Activated B cell treated with CpG ODN at 0.5 μM for 24 hours (primary cell): ENCODE measurements around the gene ANXA4. TPM values are rescaled to one million over a fixed set of nuclear protein-coding genes. Genes with fewer than 3 reads are reported as not detected.

Experiments used
- ATAC-seq: fragments of 200-7000 bp; cut with Tn5 transposase; one replicate; pipeline ENCODE4 v1.10.0; 2021; ENCODE audit warnings: low read depth, mild to moderate bottlenecking, moderate library complexity
- CTCF ChIA-PET: fragments of 350-600 bp; sonication (Branson Sonifier 250); formaldehyde crosslinking; loops from one replicate; lab custom pipeline; 2021; ENCODE audit warnings: antibody characterized with exemption; lab: Charles Lee
- POLR2A ChIA-PET: fragments of 350-600 bp; sonication (Branson Sonifier 250); formaldehyde crosslinking; loops from one replicate; lab custom pipeline; 2021; ENCODE audit warnings: antibody characterized with exemption; lab: Charles Lee
- DNase-seq: peaks from one replicate; pipeline ENCODE4 v3.0.0; 2022
- H3K27ac Mint-ChIP-seq: one replicate; pipeline ENCODE4 v1.8.0; 2020; ENCODE audit warnings: mixed read lengths
- H3K27me3 Mint-ChIP-seq: one replicate; pipeline ENCODE4 v1.8.0; 2021; ENCODE audit warnings: mixed read lengths
- H3K36me3 Mint-ChIP-seq: one replicate; pipeline ENCODE4 v1.8.0; 2021; ENCODE audit warnings: low read depth, mixed read lengths
- H3K4me1 Mint-ChIP-seq: one replicate; pipeline ENCODE4 v1.8.0; 2021; ENCODE audit warnings: mixed read lengths
- H3K4me3 Mint-ChIP-seq: one replicate; pipeline ENCODE4 v1.8.0; 2020; ENCODE audit warnings: mild to moderate bottlenecking, mixed read lengths
- H3K9me3 Mint-ChIP-seq: one replicate; pipeline ENCODE4 v1.8.0; 2020; ENCODE audit warnings: mixed read lengths
- CTCF ChIP-seq: fragments of 200-600 bp; IDR thresholded peaks from one replicate; pipeline ENCODE4 v1.8.0; 2022; ENCODE audit warnings: antibody characterized with exemption, mild to moderate bottlenecking
- intact Hi-C: fragments of 100-400 bp; cut with micrococcal nuclease; formaldehyde crosslinking; loops from one replicate; pipeline ENCODE4 v1.15.1; 2024
- total RNA-seq: library from RNA; stranded (reverse); gene quantifications from 2 replicates; pipeline ENCODE4 v1.2.3, GENCODE V29; 2022

ANXA4 gene
- total RNA-seq, 1 donor from 2014 or later, result 32.0 TPM

GRCh38 chr2:69740502-69740951 lies 1.4 kb upstream of the ANXA4 start:
- H3K4me3 Mint-ChIP-seq, result no peak overlapping the region
- H3K4me1 Mint-ChIP-seq, result peaks cover 39% of the 10 kb centered on the region
- no peaks in the 10 kb centered on the region for H3K9me3 Mint-ChIP-seq
- ATAC-seq (no peak), DNase-seq (no peak)
- H3K27ac Mint-ChIP-seq, result no peak overlapping the region
- peaks cover 4% of the 10 kb centered on the region for H3K36me3 Mint-ChIP-seq
- intact Hi-C loops, result loop anchor here (2.0 kb wide), 3 partner anchors 16 to 62 kb away; no protein-coding TSS in a partner anchor
- TF ChIP-seq CTCF, result no peak
- no peaks in the 10 kb centered on the region for H3K27me3 Mint-ChIP-seq
- CTCF ChIA-PET, result interaction anchor here (0.7 to 5.4 kb wide), 3 partner anchors 15 to 77 kb away, joined by 3 to 38 read pairs (median 21); no protein-coding TSS in a partner anchor
- POLR2A ChIA-PET, result interaction anchor here (0.7 to 1.7 kb wide), 10 partner anchors 15 to 450 kb away, joined by 3 to 16 read pairs (median 6); partner anchors contain the start of gene MXD1

GRCh38 chr2:69741229-69741574 lies 732 bp upstream of the ANXA4 start:
- Mint-ChIP-seq H3K4me1 (peaks cover 36% of the 10 kb centered on the region), H3K27me3 (no peaks in the 10 kb centered on the region), H3K36me3 (peaks cover 4% of the 10 kb centered on the region), H3K27ac (peak overlapping the region; percentile 89), H3K9me3 (no peaks in the 10 kb centered on the region), H3K4me3 (peak overlapping the region; percentile 95)
- ChIA-PET POLR2A (interaction anchor here (0.6 to 2.0 kb wide), 13 partner anchors 8 to 449 kb away, joined by 3 to 16 read pairs (median 5); partner anchors contain the start of gene MXD1), CTCF (interaction anchor here (0.7 to 5.4 kb wide), 4 partner anchors 16 to 76 kb away, joined by 3 to 38 read pairs (median 12); no protein-coding TSS in a partner anchor)
- intact Hi-C loops, result loop anchor here (1.0 to 2.0 kb wide), 4 partner anchors 16 to 76 kb away; no protein-coding TSS in a partner anchor
- DNase-seq (peak; percentile 26), ATAC-seq (peak; percentile 44)
- no peak for TF ChIP-seq CTCF

- peak; percentile 26 for ATAC-seq
Measured at GRCh38 chr2:69742322-69742952, 503 bp downstream of the ANXA4 start.

GRCh38 chr2:69743847-69744264 lies 1.9 kb downstream of the ANXA4 start:
- ATAC-seq, result no peak
- ChIA-PET CTCF (interaction anchor here (2.5 to 5.4 kb wide), 2 partner anchors 19 to 73 kb away, joined by 8 to 38 read pairs; no protein-coding TSS in a partner anchor), POLR2A (interaction anchor here (0.9 kb wide), 1 partner anchor 71 kb away, joined by 3 read pairs; no protein-coding TSS in a partner anchor)
- Mint-ChIP-seq H3K27me3 (no peaks in the 10 kb centered on the region), H3K27ac (no peak overlapping the region), H3K4me3 (no peak overlapping the region), H3K4me1 (peaks cover 42% of the 10 kb centered on the region), H3K9me3 (no peaks in the 10 kb centered on the region), H3K36me3 (peaks cover 4% of the 10 kb centered on the region)
- no peak for TF ChIP-seq CTCF
- intact Hi-C loops, result no loop called here
- DNase-seq, result no peak

More at GRCh38 chr2:69742322-69742952, 503 bp downstream of the ANXA4 start:
- peaks cover 44% of the 10 kb centered on the region for H3K4me1 Mint-ChIP-seq
- ChIA-PET CTCF (interaction anchor here (1.1 to 5.4 kb wide), 3 partner anchors 17 to 75 kb away, joined by 3 to 38 read pairs (median 21); no protein-coding TSS in a partner anchor), POLR2A (interaction anchor here (1.0 to 2.0 kb wide), 9 partner anchors 9 to 353 kb away, joined by 3 to 9 read pairs (median 5); partner anchors contain the start of gene MXD1)
- peak overlapping the region; percentile 95 for H3K4me3 Mint-ChIP-seq
- no peaks in the 10 kb centered on the region for H3K27me3 Mint-ChIP-seq
- peak overlapping the region; percentile 78 for H3K27ac Mint-ChIP-seq
- intact Hi-C loops, result no loop called here
- H3K9me3 Mint-ChIP-seq, result no peaks in the 10 kb centered on the region
- DNase-seq, result no peak
- no peak for TF ChIP-seq CTCF
- H3K36me3 Mint-ChIP-seq, result peaks cover 4% of the 10 kb centered on the region

- H3K4me1 Mint-ChIP-seq, result peaks cover 48% of the 10 kb centered on the region
- H3K27me3 Mint-ChIP-seq, result no peaks in the 10 kb centered on the region
- ATAC-seq (no peak), DNase-seq (no peak)
- H3K27ac Mint-ChIP-seq, result no peak overlapping the region
- no peak for TF ChIP-seq CTCF
- intact Hi-C loops, result no loop called here
- ChIA-PET POLR2A (interaction anchor here (0.5 to 0.9 kb wide), 2 partner anchors 60 to 70 kb away, joined by 3 to 7 read pairs; no protein-coding TSS in a partner anchor), CTCF (interaction anchor here (2.5 to 5.4 kb wide), 2 partner anchors 19 to 73 kb away, joined by 8 to 38 read pairs; no protein-coding TSS in a partner anchor)
- no peaks in the 10 kb centered on the region for H3K9me3 Mint-ChIP-seq
- H3K4me3 Mint-ChIP-seq, result no peak overlapping the region
- H3K36me3 Mint-ChIP-seq, result peaks cover 6% of the 10 kb centered on the region
Measured at GRCh38 chr2:69744456-69744855, 2.5 kb downstream of the ANXA4 start.
